SW 1271 (cell line): ENCODE measurements around the gene DGKE.

Experiments used
- DNase-seq, 2 experiments: peaks; one replicate each; lab custom pipeline; 2025; lab: John Stamatoyannopoulos, UW

DGKE gene

GRCh38 chr17:56849131-56849530 lies 15.2 kb downstream of the DGKE start:
- no peak for DNase-seq

DNA sequence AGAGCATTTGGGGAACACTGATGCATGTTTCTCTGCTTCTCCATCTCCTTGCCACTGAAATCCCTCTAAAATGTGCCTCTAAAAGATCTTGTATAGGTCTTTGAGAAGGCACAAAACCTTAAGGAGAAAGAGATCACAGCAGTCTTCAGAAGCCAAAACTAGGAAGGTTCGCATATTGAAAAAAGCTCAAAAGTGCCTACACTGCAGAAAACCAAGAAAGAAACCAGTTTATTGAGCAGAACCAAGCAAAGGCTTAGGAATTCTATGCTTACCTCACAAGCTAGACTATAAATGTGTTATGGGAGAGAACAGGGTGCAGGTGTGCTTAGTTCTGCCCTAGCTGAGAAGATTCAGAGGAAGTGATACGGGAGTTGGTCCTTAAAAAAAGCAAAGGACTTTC lies 16.6 kb downstream of the DGKE start:
- no peak for DNase-seq

- no peak for DNase-seq
Observed at GRCh38 chr17:56851008-56851407, 17.1 kb downstream of the DGKE start.

GRCh38 chr17:56861899-56862298 lies 27.9 kb downstream of the DGKE start:
- DNase-seq = no peak

DNA sequence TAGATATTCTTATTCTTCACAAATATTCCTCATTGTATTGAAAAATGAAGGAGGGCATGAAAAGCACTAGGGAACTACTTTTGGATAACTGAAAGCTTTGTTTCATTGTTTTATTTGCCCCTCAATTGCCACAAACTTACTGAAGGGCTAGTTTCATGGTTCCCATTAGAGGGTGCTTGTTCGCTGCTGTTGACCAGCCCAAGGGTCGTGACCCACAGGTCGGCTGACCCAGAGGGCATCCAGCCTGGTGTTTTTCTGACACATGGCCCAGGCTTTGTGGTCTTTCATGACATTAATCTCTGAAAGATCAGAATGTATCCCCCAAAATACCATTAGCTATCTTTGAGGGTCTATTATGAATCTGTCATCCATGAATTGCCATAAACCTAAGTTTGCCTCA lies 30.0 kb downstream of the DGKE start:
- DNase-seq = no peak

- DNase-seq = no peak
Observed at GRCh38 chr17:56866076-56866475, 32.1 kb downstream of the DGKE start.

DNA sequence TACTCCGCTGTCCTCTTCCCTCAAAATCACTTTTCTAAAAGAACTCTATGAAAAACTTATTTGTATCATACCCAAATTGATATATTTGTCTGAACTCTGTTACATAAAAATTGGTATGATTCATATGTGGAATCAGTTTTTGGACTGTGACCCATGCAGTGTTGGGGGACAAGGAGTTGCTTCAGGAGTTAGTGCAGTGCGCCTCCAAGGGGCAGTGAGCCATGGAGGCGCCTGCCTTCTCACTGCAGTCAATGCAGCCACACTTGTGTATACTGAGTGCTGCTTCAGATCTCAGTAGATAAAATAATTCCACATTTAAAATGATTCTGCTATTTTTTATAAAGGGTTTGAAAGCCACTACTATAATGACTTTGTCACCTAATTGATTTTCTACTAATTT lies 32.5 kb downstream of the DGKE start:
- no peak for DNase-seq

DNA sequence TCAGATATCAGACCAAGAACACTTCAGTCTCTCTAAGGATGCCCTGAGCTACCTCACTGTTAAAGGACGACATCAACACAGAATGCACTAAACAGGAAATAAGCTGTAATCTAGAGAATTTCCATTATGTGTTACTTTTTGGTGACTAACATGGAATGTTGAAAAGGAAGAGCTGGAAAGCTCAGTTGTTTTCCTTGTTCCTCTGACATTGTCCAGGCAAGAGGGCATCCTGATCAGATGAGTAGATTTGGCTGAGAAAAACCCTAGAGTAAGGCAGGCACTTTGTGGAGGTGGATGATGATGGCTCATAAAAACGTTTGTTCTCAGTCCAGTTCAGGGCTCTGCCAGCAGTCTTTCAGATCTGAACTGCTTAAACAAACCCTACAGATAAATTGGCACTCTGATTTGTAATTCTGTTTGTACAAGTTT lies 34.0 kb downstream of the DGKE start:
- peak in 1 of 2 experiments; percentile 21 for DNase-seq

DNA sequence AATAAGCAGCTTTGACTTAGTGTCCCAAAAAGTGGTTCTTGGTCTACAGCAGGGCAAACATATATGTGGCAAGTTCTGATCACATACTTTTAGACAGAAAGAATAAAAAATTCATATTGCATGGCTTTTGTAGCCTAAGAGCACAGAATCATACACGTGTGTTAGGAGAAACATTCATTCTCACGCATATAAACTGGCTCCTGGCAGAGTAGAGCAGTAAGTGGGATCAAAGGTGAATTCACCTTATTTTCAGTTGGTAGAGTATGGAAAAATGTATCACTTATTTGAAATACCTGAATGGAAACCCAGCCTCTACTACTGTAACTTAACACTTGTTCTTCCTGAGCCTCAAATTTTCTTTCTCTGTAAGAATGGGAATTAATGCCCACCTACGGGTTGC lies 34.8 kb downstream of the DGKE start:
- no peak for DNase-seq

DNA sequence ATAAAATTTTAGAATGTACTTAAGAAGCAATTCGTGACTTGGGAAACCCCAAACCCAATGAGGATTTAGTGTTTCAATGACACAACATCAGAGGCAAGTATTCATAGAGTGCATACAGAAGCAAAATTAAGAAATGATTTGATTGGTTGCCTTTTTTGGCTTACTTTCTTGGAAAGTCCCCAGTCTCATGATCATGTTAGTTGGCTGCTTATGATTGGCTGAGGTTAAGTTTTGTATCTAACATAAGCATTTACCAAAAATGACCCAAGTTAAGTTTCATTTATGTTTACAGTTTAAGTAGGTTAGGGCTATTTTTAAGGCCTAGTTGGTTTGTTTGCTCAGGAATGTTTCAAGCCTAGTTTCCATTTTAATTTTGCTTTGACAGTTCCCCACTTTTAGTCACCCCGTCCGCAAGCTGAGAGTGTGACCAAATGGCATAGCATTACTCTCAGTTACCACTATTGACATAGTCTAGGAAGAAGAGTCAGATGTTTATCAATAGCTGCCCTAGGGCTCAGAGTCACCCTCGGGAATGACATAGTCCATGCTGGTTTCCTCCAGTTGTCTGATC lies 36.2 kb downstream of the DGKE start:
- no peak for DNase-seq

DNA sequence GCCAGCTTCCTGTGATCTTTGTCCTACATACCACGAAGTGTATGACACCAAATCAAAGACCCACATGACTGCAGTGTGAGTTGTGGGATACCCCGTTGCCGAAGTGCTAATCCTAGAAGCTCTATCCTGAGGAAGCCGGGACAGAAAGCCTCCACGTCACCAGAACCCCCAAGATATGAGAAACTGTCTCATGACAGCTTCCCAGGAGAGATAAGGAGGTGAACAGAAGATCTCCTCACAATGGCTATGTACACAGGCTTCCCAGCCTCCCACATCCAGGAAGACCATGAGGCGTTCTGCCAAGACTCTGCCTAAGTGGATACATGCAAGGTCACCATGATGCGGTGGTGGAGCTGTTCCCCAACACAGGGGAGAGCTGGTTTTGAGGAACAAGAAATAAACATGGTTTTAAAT lies 42.8 kb downstream of the DGKE start:
- no peak for DNase-seq

- DNase-seq = no peak
Observed at GRCh38 chr17:56879280-56879679, 45.3 kb downstream of the DGKE start.

DNA sequence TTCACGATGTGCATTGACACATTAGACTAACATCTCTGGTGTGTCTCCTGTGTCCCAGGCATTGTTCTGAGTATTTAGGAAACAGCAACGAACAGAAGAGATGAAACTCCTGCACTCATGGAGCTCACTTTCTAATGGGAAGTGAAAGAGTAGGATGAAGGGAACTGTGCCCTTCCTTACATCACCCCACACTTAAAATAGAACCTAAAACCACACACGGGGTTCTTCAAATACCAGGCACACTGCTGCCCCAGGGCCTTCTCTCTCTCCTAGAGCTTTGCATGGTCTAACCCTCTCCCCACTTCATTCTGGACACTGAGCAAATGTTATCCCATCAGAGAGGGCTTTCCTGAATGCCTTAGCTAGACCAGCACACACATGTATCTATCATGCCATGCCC lies 46.2 kb downstream of the DGKE start:
- DNase-seq = no peak

DNA sequence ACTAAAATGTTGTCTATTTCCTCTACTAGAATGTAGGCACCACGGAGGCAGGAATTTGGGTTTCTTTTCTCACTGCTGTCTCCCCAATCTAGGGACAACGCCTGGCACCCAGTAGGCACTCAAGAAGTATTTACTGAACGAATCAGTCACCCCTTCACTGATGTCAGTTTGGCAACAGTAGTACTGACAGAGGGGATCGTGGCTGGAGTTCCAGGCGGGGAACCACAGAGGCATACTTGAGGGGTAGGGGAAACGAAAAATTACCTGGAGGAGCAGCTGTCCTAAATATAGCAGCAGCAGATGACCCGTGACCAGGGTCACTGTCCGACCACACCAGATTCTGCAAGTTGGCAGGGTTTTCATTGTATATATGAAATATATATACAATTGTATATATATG lies 46.6 kb downstream of the DGKE start:
- DNase-seq = no peak

GRCh38 chr17:56881685-56882295 lies 47.8 kb downstream of the DGKE start:
- no peak for DNase-seq

GRCh38 chr17:56883616-56884015 lies 49.7 kb downstream of the DGKE start:
- no peak for DNase-seq

GRCh38 chr17:56884483-56885311 lies 50.7 kb downstream of the DGKE start:
- DNase-seq = no peak

- no peak for DNase-seq
Observed at GRCh38 chr17:56885312-56885657, 51.3 kb downstream of the DGKE start.

DNA sequence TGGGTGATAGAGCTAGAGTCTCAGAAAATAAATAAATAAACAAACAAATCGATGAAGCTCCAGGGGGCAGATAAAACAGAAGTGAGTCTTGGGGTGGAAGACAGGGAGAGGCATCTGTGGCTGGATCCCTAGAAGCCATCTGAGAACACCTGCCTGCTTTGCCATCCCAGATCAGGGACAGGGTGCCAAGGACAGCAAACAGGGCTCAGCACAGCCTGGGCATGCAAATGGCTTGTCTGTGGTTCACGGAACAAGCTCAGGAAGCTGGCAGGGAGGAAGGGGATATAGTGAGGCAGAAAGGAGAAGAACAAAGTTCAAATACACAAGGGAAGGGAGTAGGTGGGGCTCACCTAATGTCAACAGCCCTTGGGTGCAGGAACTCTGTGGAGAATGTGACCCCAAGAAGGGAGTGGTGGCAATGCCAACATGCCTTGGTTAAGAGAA lies 52.4 kb downstream of the DGKE start:
- no peak for DNase-seq

GRCh38 chr17:56887105-56887504 lies 53.2 kb downstream of the DGKE start:
- DNase-seq = no peak

GRCh38 chr17:56887552-56888467 lies 53.9 kb downstream of the DGKE start:
- DNase-seq = no peak

- DNase-seq = no peak
Observed at GRCh38 chr17:56890390-56890789, 56.4 kb downstream of the DGKE start.
